SU-DHL-6 (cell line): ENCODE measurements around the gene PRDM16.

Source experiments
- H2AFZ ChIP-seq: fragments of 200-600 bp; sonication (generic); 2 replicates; pipeline ENCODE4 v1.6.1; 2014; ENCODE audit warnings: low read depth, mild to moderate bottlenecking, moderate library complexity, mixed read lengths, antibody characterized with exemption, low read length; ENCODE audit not compliant: severe bottlenecking
- H3F3A ChIP-seq: fragments of 200-600 bp; shearing (Covaris generic); 2 replicates; pipeline ENCODE4 v1.6.0; 2016; ENCODE audit warnings: antibody characterized with exemption, mild to moderate bottlenecking; ENCODE audit not compliant: insufficient read depth
- H3K27ac ChIP-seq: fragments of 200-600 bp; sonication (generic); 2 replicates; pipeline ENCODE4 v1.5.1; 2016; ENCODE audit warnings: low read depth, mild to moderate bottlenecking, low read length, moderate library complexity, mixed read lengths
- H3K27me3 ChIP-seq: fragments of 200-600 bp; sonication (generic), shearing (Covaris generic); 2 replicates; pipeline ENCODE4 v1.6.0; 2014; ENCODE audit warnings: mild to moderate bottlenecking, low read length
- H3K36me3 ChIP-seq: fragments of 200-600 bp; sonication (generic); 2 replicates; pipeline ENCODE4 v1.6.1; 2014; ENCODE audit warnings: mild to moderate bottlenecking, low read length, mixed read lengths
- H3K4me2 ChIP-seq: fragments of 300-600, 200-600 bp; shearing (Covaris generic), sonication (generic); 2 replicates; pipeline ENCODE4 v1.6.0; 2014; ENCODE audit warnings: low read length, low read depth, mild to moderate bottlenecking; ENCODE audit not compliant: poor library complexity, severe bottlenecking
- H3K4me3 ChIP-seq: fragments of 200-600 bp; sonication (generic); 2 replicates; pipeline ENCODE4 v1.5.1; 2014; ENCODE audit warnings: antibody characterized with exemption, low read length, mild to moderate bottlenecking, mixed read lengths; ENCODE audit not compliant: insufficient read depth, poor library complexity, severe bottlenecking
- H3K79me2 ChIP-seq: fragments of 200-600 bp; sonication (generic); 2 replicates; pipeline ENCODE4 v1.6.1; 2014; ENCODE audit warnings: mild to moderate bottlenecking, low read length, moderate library complexity; ENCODE audit not compliant: insufficient read depth
- H3K9ac ChIP-seq: fragments of 200-600 bp; sonication (generic); 2 replicates; pipeline ENCODE4 v1.7.0; 2014; ENCODE audit warnings: mild to moderate bottlenecking, low read length
- H3K9me2 ChIP-seq: fragments of 200-600 bp; sonication (generic); replicated peaks from 2 replicates; pipeline ENCODE4 v1.6.1; 2014; ENCODE audit warnings: low read length; ENCODE audit not compliant: insufficient read depth
- H3K9me3 ChIP-seq: fragments of 200-600 bp; sonication (generic); 2 replicates; pipeline ENCODE4 v1.6.1; 2014; ENCODE audit warnings: low read length, mixed read lengths; ENCODE audit not compliant: insufficient read depth
- H4K20me1 ChIP-seq: fragments of 200-600 bp; sonication (generic); 2 replicates; pipeline ENCODE4 v1.6.1; 2014; ENCODE audit warnings: low read depth, mild to moderate bottlenecking, antibody characterized with exemption, low read length, moderate library complexity, mixed read lengths
- EZH2phosphoT487 ChIP-seq: fragments of 200-600 bp; sonication (generic), shearing (Covaris generic); conservative IDR thresholded peaks from 2 replicates; pipeline ENCODE4 v1.6.1; 2018; ENCODE audit warnings: mild to moderate bottlenecking, antibody characterized with exemption, low read length, moderate library complexity, mixed read lengths
- TF ChIP-seq, protein P1 (sequence below): fragments of 200-600 bp; sonication (generic); IDR thresholded peaks from one replicate; pipeline ENCODE4 v1.5.1; 2017; ENCODE audit warnings: antibody characterized with exemption, mild to moderate bottlenecking, low read length, moderate library complexity; ENCODE audit not compliant: insufficient read depth, poor library complexity, severe bottlenecking

PRDM16 gene

DNA sequence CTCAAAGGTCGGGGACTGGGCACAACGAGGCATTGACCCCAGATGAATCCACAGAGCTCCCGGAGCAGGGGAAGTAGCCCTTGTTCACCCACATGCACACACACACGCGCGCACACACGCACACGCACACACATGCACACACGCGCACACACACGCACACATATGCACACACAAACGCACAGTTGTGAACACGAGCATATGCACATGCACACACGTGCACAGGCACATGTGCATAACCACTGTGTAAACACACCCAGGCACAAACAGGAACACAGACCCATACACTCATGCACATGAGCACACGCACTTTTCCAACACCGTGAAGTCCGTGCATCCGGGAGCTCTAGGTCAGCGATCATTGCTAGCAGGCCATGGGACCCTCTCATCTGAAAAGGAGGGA lies 208.6 kb downstream of the PRDM16 start:
- Histone ChIP-seq H4K20me1 (no peaks in the 10 kb centered on the region), H3K79me2 (no peaks in the 10 kb centered on the region), H3K9me2 (no peaks in the 10 kb centered on the region), H2AFZ (no peak overlapping the region), H3K4me3 (no peak overlapping the region), H3K27ac (no peak overlapping the region), H3K27me3 (no peaks in the 10 kb centered on the region), H3K36me3 (no peaks in the 10 kb centered on the region), H3F3A (no peaks in the 10 kb centered on the region), H3K9ac (no peak overlapping the region), H3K4me2 (no peak overlapping the region), H3K9me3 (no peaks in the 10 kb centered on the region)
- TF ChIP-seq, protein P1, sequence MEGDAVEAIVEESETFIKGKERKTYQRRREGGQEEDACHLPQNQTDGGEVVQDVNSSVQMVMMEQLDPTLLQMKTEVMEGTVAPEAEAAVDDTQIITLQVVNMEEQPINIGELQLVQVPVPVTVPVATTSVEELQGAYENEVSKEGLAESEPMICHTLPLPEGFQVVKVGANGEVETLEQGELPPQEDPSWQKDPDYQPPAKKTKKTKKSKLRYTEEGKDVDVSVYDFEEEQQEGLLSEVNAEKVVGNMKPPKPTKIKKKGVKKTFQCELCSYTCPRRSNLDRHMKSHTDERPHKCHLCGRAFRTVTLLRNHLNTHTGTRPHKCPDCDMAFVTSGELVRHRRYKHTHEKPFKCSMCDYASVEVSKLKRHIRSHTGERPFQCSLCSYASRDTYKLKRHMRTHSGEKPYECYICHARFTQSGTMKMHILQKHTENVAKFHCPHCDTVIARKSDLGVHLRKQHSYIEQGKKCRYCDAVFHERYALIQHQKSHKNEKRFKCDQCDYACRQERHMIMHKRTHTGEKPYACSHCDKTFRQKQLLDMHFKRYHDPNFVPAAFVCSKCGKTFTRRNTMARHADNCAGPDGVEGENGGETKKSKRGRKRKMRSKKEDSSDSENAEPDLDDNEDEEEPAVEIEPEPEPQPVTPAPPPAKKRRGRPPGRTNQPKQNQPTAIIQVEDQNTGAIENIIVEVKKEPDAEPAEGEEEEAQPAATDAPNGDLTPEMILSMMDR, result no peak
- no peak for TF ChIP-seq EZH2phosphoT487

DNA sequence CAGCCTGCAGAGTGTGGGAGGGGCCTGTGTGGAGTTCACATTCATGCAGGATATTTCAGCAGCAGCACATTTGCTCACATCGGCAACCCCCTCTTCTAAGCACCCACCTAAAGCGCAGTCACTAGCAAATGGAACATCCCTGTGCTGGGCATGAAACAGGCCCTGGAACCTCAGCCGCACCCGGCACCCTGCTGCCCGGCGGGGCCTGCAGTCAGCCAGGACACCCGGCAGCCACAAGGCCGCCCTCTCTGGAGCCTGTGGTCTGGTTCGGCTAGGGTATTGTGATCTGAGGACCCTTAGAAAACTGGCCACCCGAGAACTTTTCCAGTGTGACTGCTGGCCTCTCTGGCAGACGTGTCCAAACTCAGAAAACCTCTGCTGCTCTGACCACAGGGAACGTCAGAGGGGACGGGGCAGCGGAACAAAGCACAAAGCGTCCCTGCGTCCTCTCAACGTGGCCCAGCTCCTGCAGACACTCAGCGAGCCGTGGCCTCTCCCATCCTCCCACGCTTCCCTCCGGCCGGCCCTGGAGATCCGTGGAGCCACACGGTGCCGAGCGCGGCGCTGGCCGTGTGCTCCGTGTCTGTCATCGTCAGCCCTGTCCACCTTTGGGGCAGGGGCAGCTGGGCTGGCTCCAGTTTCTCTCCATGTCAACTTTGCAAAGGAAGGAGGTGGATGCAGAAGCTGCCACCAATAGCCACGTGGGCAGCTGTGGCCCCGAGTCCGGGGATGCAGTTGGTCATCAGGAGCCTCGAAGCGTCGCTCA lies 209.6 kb downstream of the PRDM16 start:
- no peak overlapping the region for H3K9ac ChIP-seq
- H3K9me3 ChIP-seq, result no peaks in the 10 kb centered on the region
- H3K27me3 ChIP-seq, result no peaks in the 10 kb centered on the region
- H3K27ac ChIP-seq, result no peak overlapping the region
- no peak overlapping the region for H3K4me3 ChIP-seq
- H3K36me3 ChIP-seq, result no peaks in the 10 kb centered on the region
- no peak for TF ChIP-seq EZH2phosphoT487
- TF ChIP-seq, protein P1, result no peak
- H3K79me2 ChIP-seq, result no peaks in the 10 kb centered on the region
- H4K20me1 ChIP-seq, result no peaks in the 10 kb centered on the region
- H3F3A ChIP-seq, result no peaks in the 10 kb centered on the region
- no peaks in the 10 kb centered on the region for H3K9me2 ChIP-seq
- H2AFZ ChIP-seq, result no peak overlapping the region
- H3K4me2 ChIP-seq, result no peak overlapping the region

DNA sequence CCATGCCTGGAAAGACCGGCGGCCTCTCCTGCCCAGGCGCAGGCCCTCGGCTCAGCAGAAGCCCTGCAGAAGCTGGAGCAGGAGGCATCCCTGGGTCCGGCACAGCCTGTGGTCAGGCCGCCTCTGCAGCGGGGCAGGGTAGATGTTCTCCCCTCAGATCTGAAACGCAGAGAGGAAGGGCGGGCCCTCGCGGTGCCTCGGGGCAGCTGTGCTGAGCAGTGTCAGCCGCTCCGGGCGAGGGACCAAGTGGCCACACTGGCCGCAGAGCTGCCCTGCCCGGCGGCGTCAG lies 210.1 kb downstream of the PRDM16 start:
- Histone ChIP-seq H3K9ac (no peak overlapping the region), H4K20me1 (no peaks in the 10 kb centered on the region), H2AFZ (no peak overlapping the region), H3K27ac (no peak overlapping the region), H3K4me3 (no peak overlapping the region), H3K27me3 (no peaks in the 10 kb centered on the region), H3K9me3 (no peaks in the 10 kb centered on the region), H3K36me3 (no peaks in the 10 kb centered on the region), H3K9me2 (no peaks in the 10 kb centered on the region), H3K4me2 (no peak overlapping the region), H3K79me2 (no peaks in the 10 kb centered on the region), H3F3A (no peaks in the 10 kb centered on the region)
- TF ChIP-seq, protein P1, result no peak
- TF ChIP-seq EZH2phosphoT487, result no peak
